ENCODE data around the gene UBB.
"Not testable (repeated sequence)": the region's sequence is repeated elsewhere in the genome, so short reads cannot be mapped to it uniquely, and the experiment has no call there.

The UBB gene

DNA sequence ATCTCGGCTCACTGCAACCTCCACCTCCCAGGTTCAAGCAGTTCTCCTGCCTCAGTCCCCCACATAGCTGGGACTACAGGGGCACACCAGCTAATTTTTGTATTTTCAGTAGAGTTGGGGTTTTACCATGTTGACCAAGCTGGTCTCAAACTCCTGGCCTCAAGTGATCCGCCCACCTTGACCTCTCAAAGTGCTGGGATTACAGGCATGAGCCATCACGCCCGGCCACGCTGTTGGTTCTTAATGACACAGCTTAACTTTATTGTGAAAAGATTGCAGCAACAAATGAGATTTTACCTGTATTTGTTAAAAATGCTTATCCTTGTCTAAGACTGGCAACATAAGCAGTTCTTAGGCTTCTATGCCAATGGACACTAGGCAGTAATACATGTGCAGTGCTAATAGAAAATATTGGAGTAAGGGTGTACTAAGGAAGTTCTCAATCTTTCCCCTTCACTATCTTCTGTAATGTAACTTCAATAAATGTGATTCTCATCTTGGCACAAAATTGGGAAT is 2.9 kb downstream of the UBB start:
- peak overlapping the region; percentile 96 for H3K4me3 Mint-ChIP-seq
- peaks cover 39% of the 10 kb centered on the region for H3K36me3 Mint-ChIP-seq (ENCODE audit: low read depth)
- DNase-seq (ENCODE audit: low spot score): no peak
- H3K27ac Mint-ChIP-seq: peak overlapping the region; percentile 8
- H3K27me3 Mint-ChIP-seq (ENCODE audit: low read depth): peaks cover 10% of the 10 kb centered on the region
- H3K4me1 Mint-ChIP-seq (ENCODE audit: low read depth): peaks cover 35% of the 10 kb centered on the region
- H3K9me3 Mint-ChIP-seq: no peaks in the 10 kb centered on the region

- DNase-seq (ENCODE audit: low spot score): no peak
- Mint-ChIP-seq H3K27ac (peak overlapping the region; percentile 16), H3K36me3 (ENCODE audit: low read depth) (peaks cover 39% of the 10 kb centered on the region), H3K4me1 (ENCODE audit: low read depth) (peaks cover 35% of the 10 kb centered on the region), H3K27me3 (ENCODE audit: low read depth) (peaks cover 12% of the 10 kb centered on the region), H3K9me3 (no peaks in the 10 kb centered on the region), H3K4me3 (peak overlapping the region; percentile 28)
Measured at GRCh38 chr17:16384557-16384956, 3.7 kb downstream of the UBB start.

DNA sequence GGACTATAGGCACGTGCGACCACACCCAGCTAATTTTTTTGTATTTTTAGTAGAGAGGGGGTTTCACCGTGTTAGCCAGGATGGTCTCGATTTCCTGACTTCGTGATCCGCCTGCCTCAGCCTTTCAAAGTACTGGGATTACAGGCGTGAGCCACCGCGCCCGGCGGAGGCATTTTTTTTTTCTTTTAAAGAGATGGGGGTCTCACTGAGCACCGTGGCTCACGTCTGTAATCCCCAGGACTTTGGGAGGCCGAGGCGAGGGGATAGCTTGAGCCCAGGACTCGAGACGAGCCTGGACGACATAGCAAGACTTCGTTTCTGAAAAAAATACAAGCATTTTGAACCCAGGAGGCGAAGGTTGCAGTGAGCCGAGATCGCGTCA is 5.2 kb downstream of the UBB start:
- DNase-seq (ENCODE audit: low spot score); H3K9me3 Mint-ChIP-seq: not testable (repeated sequence)
- Mint-ChIP-seq H3K27ac (peak overlapping the region; percentile 75), H3K4me3 (peak overlapping the region; percentile 88), H3K36me3 (ENCODE audit: low read depth) (peaks cover 34% of the 10 kb centered on the region), H3K4me1 (ENCODE audit: low read depth) (peaks cover 30% of the 10 kb centered on the region), H3K27me3 (ENCODE audit: low read depth) (peaks cover 11% of the 10 kb centered on the region)

GRCh38 chr17:16391451-16391850 is 10.6 kb downstream of the UBB start:
- H3K9me3 Mint-ChIP-seq: no peaks in the 10 kb centered on the region
- peaks cover 8% of the 10 kb centered on the region for H3K4me1 Mint-ChIP-seq (ENCODE audit: low read depth)
- H3K4me3 Mint-ChIP-seq: no peak overlapping the region
- no peaks in the 10 kb centered on the region for H3K36me3 Mint-ChIP-seq (ENCODE audit: low read depth)
- DNase-seq (ENCODE audit: low spot score): no peak
- H3K27ac Mint-ChIP-seq: no peak overlapping the region
- peaks cover 11% of the 10 kb centered on the region for H3K27me3 Mint-ChIP-seq (ENCODE audit: low read depth)

GRCh38 chr17:16392491-16392890 is 11.6 kb downstream of the UBB start:
- not testable (repeated sequence) for H3K27ac Mint-ChIP-seq

GRCh38 chr17:16395887-16396286 is 15.0 kb downstream of the UBB start:
- peaks cover 10% of the 10 kb centered on the region for H3K4me1 Mint-ChIP-seq (ENCODE audit: low read depth)
- not testable (repeated sequence) for H3K27ac Mint-ChIP-seq; H3K9me3 Mint-ChIP-seq; DNase-seq (ENCODE audit: low spot score); H3K4me3 Mint-ChIP-seq; H3K27me3 Mint-ChIP-seq (ENCODE audit: low read depth); H3K36me3 Mint-ChIP-seq (ENCODE audit: low read depth)

More at GRCh38 chr17:16392491-16392890, 11.6 kb downstream of the UBB start:
- peaks cover 11% of the 10 kb centered on the region for H3K27me3 Mint-ChIP-seq (ENCODE audit: low read depth)
- not testable (repeated sequence) for H3K36me3 Mint-ChIP-seq (ENCODE audit: low read depth); H3K4me1 Mint-ChIP-seq (ENCODE audit: low read depth); DNase-seq (ENCODE audit: low spot score); H3K9me3 Mint-ChIP-seq; H3K4me3 Mint-ChIP-seq

DNA sequence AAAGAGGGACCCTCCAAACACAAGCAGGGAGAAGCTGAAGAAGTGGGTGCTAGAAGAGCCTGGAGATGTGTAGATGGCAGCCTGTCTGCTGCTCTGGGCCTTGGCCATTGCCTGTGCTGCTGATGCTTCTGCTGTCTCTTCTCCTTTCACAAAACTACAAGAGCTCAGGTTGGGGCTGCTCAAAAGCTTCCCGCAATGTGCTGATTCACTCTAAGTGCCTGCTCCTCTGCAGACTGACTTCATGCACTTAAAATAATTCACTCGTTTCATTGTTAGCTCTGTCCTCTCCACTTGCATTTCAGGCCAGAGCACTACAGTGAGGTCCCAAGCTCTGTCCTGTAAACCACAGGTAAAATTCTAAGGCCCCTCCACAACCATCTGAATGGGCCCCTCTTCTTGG is 15.8 kb downstream of the UBB start:
- H3K9me3 Mint-ChIP-seq; H3K27me3 Mint-ChIP-seq (ENCODE audit: low read depth); H3K36me3 Mint-ChIP-seq (ENCODE audit: low read depth); H3K4me3 Mint-ChIP-seq; DNase-seq (ENCODE audit: low spot score); H3K27ac Mint-ChIP-seq: not testable (repeated sequence)
- H3K4me1 Mint-ChIP-seq (ENCODE audit: low read depth): peaks cover 10% of the 10 kb centered on the region

DNA sequence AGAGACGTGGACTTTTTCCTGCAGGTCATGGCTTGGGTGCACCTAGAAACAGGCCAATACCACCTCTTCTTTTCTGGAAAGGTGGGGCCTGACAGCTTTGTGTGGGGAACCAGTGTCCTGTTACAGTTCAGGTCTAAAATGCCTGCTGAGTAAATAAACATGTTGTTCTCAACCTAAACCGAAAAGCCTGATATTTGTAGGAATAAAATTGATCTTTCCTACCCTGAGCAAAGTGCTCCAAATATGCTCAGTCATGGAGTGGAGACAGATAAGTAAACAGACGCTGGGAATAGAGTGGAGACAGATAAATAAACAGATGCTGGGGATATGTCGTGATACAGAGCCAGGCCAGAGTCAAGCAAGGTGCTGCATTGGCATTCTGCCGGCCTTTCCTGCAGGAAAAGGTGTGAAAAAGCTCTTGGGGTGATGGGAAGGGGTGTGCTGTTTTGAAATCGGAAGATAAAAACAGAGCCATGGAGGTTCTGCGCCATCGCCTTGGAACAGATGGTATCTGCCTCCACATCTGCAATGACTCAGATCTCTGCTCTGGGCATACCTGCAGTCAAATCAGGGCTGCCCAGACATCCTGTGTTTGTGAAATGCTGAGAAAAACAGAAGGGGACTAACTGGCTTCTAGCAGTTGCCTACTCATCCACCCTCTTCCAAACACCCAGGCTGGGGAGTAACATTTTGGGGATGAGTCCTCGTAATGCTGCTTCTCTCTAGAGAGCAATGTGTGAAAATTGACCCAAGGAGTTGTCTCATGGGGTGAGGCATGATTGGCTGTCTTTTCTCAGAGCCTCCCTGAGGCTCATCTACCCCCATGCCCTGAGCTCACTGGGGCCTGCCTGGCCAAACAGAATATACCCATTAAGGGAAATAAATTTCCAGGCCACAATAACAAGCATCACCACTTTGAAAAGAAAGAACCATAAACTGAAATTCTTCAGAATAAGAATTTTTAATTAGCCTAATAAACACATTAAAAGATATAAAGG is 17.7 kb downstream of the UBB start:
- Mint-ChIP-seq H3K36me3 (ENCODE audit: low read depth) (no peaks in the 10 kb centered on the region), H3K27me3 (ENCODE audit: low read depth) (no peaks in the 10 kb centered on the region), H3K27ac (peak overlapping the region; percentile 17), H3K4me1 (ENCODE audit: low read depth) (peaks cover 10% of the 10 kb centered on the region), H3K9me3 (no peaks in the 10 kb centered on the region), H3K4me3 (no peak overlapping the region)
- peak; percentile 47 for DNase-seq (ENCODE audit: low spot score)

- DNase-seq (ENCODE audit: low spot score); H3K36me3 Mint-ChIP-seq (ENCODE audit: low read depth); H3K9me3 Mint-ChIP-seq; H3K4me1 Mint-ChIP-seq (ENCODE audit: low read depth); H3K27ac Mint-ChIP-seq; H3K4me3 Mint-ChIP-seq: not testable (repeated sequence)
- H3K27me3 Mint-ChIP-seq (ENCODE audit: low read depth): peaks cover 20% of the 10 kb centered on the region
Measured at GRCh38 chr17:16403847-16404246, 23.0 kb downstream of the UBB start.

- H3K4me1 Mint-ChIP-seq (ENCODE audit: low read depth): peaks cover 3% of the 10 kb centered on the region
- no peak overlapping the region for H3K27ac Mint-ChIP-seq
- H3K9me3 Mint-ChIP-seq: no peaks in the 10 kb centered on the region
- peak overlapping the region; percentile 29 for H3K4me3 Mint-ChIP-seq
- DNase-seq (ENCODE audit: low spot score): no peak
- H3K27me3 Mint-ChIP-seq (ENCODE audit: low read depth): peaks cover 20% of the 10 kb centered on the region
- H3K36me3 Mint-ChIP-seq (ENCODE audit: low read depth): no peaks in the 10 kb centered on the region
Measured at GRCh38 chr17:16406742-16407674, 26.1 kb downstream of the UBB start.

DNA sequence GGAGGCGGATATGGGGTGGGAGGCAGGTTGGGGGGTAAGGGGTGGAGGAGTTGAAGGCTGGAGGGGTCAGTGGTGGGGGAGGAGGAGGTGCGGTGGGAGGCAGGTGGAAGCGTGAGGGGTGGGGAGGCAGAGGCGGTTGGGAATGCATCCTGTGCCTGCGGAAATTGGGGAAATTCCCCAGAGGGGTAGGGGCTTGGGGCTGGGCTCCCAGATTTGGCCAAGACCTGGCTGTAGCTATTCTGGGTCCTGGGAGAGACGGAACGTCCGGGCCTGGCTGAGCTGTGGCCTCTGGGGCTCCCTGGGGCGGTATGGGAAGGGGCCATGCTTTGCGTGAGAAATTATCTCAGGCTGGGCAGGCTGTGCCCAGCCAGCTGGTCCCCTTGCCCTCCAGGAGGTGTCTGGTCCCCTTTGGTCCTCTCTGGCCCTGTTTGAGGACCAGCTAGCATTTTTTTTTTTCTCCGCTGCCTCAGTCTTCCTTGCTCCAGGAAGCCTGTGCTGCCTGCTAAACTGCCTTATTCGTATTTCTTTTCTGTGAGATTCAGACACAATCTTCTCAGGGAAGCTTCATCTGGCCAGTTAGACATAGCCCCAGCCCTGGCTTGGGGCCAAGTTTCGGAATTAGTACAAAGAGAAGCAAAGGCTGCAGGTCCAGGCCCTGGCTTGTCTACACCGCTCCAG is 27.2 kb downstream of the UBB start:
- peaks cover 20% of the 10 kb centered on the region for H3K27me3 Mint-ChIP-seq (ENCODE audit: low read depth)
- peaks cover 3% of the 10 kb centered on the region for H3K4me1 Mint-ChIP-seq (ENCODE audit: low read depth)
- no peak overlapping the region for H3K4me3 Mint-ChIP-seq
- H3K27ac Mint-ChIP-seq: no peak overlapping the region
- peaks cover 1% of the 10 kb centered on the region for H3K36me3 Mint-ChIP-seq (ENCODE audit: low read depth)
- no peak for DNase-seq (ENCODE audit: low spot score)
- no peaks in the 10 kb centered on the region for H3K9me3 Mint-ChIP-seq

- H3K4me1 Mint-ChIP-seq (ENCODE audit: low read depth): peaks cover 35% of the 10 kb centered on the region
- peaks cover 32% of the 10 kb centered on the region for H3K36me3 Mint-ChIP-seq (ENCODE audit: low read depth)
- peak within 1 kb of the TSS; percentile 99 for H3K4me3 Mint-ChIP-seq
- peak; percentile 25 for DNase-seq (ENCODE audit: low spot score)
- peak within 1 kb of the TSS; percentile 98 for H3K27ac Mint-ChIP-seq
- H3K9me3 Mint-ChIP-seq: no peaks in the 10 kb centered on the region
- H3K27me3 Mint-ChIP-seq (ENCODE audit: low read depth): no peaks in the 10 kb centered on the region
Measured at GRCh38 chr17:16415031-16415924, 34.4 kb downstream of the UBB start, which contains the start of gene TRPV2. Gene TRPV2, plus strand, starts transcription at chr17:16415571. Its CDS starts 2,098 bp downstream, at chr17:16417669.
